Measurements from ENCODE around the gene SAXO1.

DNA sequence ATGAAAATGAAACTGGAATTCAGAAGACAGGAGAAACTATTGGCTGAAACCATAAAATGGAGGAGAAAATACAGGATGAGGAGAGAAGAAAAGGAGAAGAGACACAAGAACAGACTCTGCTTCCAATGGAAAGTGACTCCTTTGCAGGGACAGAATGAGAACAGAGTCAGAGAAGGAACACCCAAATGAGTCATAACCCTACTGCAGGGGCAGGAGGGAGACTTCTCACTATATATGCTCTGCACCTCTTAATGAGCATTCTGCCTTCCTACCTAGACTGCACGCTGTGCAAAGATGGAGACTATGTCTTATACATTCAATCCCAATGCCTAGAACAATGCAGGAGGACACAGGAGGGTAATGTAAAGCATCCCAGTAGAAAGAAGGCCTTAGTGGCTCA, 2.1 kb downstream of the SAXO1 start:
- TF ChIP-seq, protein P1, sequence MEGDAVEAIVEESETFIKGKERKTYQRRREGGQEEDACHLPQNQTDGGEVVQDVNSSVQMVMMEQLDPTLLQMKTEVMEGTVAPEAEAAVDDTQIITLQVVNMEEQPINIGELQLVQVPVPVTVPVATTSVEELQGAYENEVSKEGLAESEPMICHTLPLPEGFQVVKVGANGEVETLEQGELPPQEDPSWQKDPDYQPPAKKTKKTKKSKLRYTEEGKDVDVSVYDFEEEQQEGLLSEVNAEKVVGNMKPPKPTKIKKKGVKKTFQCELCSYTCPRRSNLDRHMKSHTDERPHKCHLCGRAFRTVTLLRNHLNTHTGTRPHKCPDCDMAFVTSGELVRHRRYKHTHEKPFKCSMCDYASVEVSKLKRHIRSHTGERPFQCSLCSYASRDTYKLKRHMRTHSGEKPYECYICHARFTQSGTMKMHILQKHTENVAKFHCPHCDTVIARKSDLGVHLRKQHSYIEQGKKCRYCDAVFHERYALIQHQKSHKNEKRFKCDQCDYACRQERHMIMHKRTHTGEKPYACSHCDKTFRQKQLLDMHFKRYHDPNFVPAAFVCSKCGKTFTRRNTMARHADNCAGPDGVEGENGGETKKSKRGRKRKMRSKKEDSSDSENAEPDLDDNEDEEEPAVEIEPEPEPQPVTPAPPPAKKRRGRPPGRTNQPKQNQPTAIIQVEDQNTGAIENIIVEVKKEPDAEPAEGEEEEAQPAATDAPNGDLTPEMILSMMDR (IDR thresholded peaks at IDR 0.05; ENCODE audit: low read depth, low read length) = no peak
- no peak for TF ChIP-seq EZH2phosphoT487 (IDR thresholded peaks at IDR 0.05; ENCODE audit: low read depth)

Data from OCI-LY3 (cell line).